Lung (tissue), 12 donors: Measurements from ENCODE around the gene PPP5C. TPM values are rescaled to one million over a fixed set of nuclear protein-coding genes. Genes with fewer than 3 reads are reported as not detected.

Experiments
- ATAC-seq: fragments of 200-7000 bp; cut with Tn5 transposase; one replicate; pipeline ENCODE4 v1.9.1; 2020; ENCODE audit warnings: moderate number of reproducible peaks; ENCODE audit not compliant: insufficient read depth, low FRiP score
- DNase-seq, 3 donors: peaks; one replicate each; pipeline ENCODE4 v3.0.0-alpha.2; 2013 to 2017
- H3K27ac ChIP-seq, 2 donors: one replicate each; pipeline ENCODE4 v1.5.1; 2013; ENCODE audit warnings: mild to moderate bottlenecking in 2 of 2, moderate library complexity in 2 of 2, control low read depth in 1 of 2, inconsistent platforms in 1 of 2, low read depth in 1 of 2, low read length in 1 of 2
- H3K27me3 ChIP-seq, 3 donors: one replicate each; pipeline ENCODE4 v1.5.1; 2013; ENCODE audit warnings: low read length in 2 of 3; ENCODE audit not compliant: control insufficient read depth in 3 of 3, insufficient read depth in 3 of 3
- H3K36me3 ChIP-seq, 4 donors: one replicate each; pipeline ENCODE4 v1.5.1; 2013; ENCODE audit warnings: low read length in 4 of 4, mild to moderate bottlenecking in 1 of 4, moderate library complexity in 1 of 4; ENCODE audit not compliant: control insufficient read depth in 4 of 4, insufficient read depth in 4 of 4
- H3K4me1 ChIP-seq, 5 donors: one replicate each; pipeline ENCODE4 v1.5.1; 2013; ENCODE audit warnings: low read length in 5 of 5, mild to moderate bottlenecking in 2 of 5, moderate library complexity in 1 of 5; ENCODE audit not compliant: control insufficient read depth in 5 of 5, insufficient read depth in 5 of 5
- H3K4me3 ChIP-seq: one replicate; pipeline ENCODE4 v1.5.1; 2013; ENCODE audit warnings: mild to moderate bottlenecking, control low read depth, moderate library complexity
- H3K9ac ChIP-seq, 2 donors: one replicate each; pipeline ENCODE4 v1.5.1; 2013; ENCODE audit warnings: low read length in 2 of 2, control low read depth in 1 of 2; ENCODE audit not compliant: insufficient read depth in 1 of 2
- H3K9me3 ChIP-seq, 4 donors: one replicate each; pipeline ENCODE4 v1.5.1; 2013; ENCODE audit warnings: low read length in 3 of 4, mild to moderate bottlenecking in 1 of 4, moderate library complexity in 1 of 4; ENCODE audit not compliant: control insufficient read depth in 4 of 4, insufficient read depth in 3 of 4
- CTCF ChIP-seq: IDR thresholded peaks from 2 replicates; pipeline ENCODE4 v1.5.1; 2012; ENCODE audit warnings: mild to moderate bottlenecking; ENCODE audit errors: control extremely low read depth, extremely low read depth
- WGBS, 2 donors: extraction: QIAGEN DNeasy Blood & Tissue Kit; methylation state at CpG; one replicate each; pipeline ENCODE4 v1.1.7; 2013; 5-methylcytosine and 5-hydroxymethylcytosine counted together
- polyA plus RNA-seq, 2 donors: library from polyadenylated mRNA; stranded (reverse); fragments of 200-250 nt; gene quantifications; one replicate each; pipeline ENCODE4 v1.2.1, GENCODE V29; 2013
- total RNA-seq, 2 donors: library from RNA; depleted of rRNA in 1 of 2; stranded (reverse); fragments of >200 nt in 1 of 2; gene quantifications; one replicate each; pipeline ENCODE4 v1.2.1, GENCODE V29; 2014 to 2021
- donor health status: control.
- donor health status: control.
- donor health status: Bipolar disorder and iron deficiency.
- donor health status: healthy.
- donor health status: DM: yes; HTN: yes; CAD: no.

PPP5C gene
- total and polyA plus RNA-seq, 4 donors: 48.5 to 69.8 (median 54.6) TPM

- WGBS, 2 donors: 81 to 86% methylated on average over 13 of the region's 13 CpGs
- Histone ChIP-seq H3K27me3 (no peaks in the 10 kb centered on the region), H3K27ac (no peak overlapping the region), H3K9me3 (no peaks in the 10 kb centered on the region), H3K4me3 (no peak overlapping the region), H3K9ac (no peak overlapping the region), H3K36me3 (peaks cover 0 to 13% (median 2%) of the 10 kb centered on the region in 4 donors), H3K4me1 (peaks cover 0 to 41% (median 21%) of the 10 kb centered on the region in 5 donors)
- ATAC-seq (no peak), DNase-seq (no peak)
- TF ChIP-seq CTCF: no peak
Observed at GRCh38 chr19:46410205-46411087, 63.6 kb downstream of the PPP5C start.

- TF ChIP-seq CTCF: no peak
- no peaks in the 10 kb centered on the region for H3K9me3 ChIP-seq
- DNase-seq (no peak), ATAC-seq (no peak)
- no peak overlapping the region for H3K4me3 ChIP-seq
- no peaks in the 10 kb centered on the region for H3K27me3 ChIP-seq
- H3K36me3 ChIP-seq: peaks cover 0 to 13% (median 2%) of the 10 kb centered on the region in 4 donors
- H3K4me1 ChIP-seq: peaks cover 0 to 48% (median 21%) of the 10 kb centered on the region in 5 donors
- no peak overlapping the region for H3K27ac ChIP-seq
- 68 to 81% methylated on average over 13 of the region's 13 CpGs for WGBS, 2 donors
- peak overlapping the region; percentile 5 to 37 for H3K9ac ChIP-seq
Observed at GRCh38 chr19:46411088-46411924, 64.4 kb downstream of the PPP5C start.

GRCh38 chr19:46411925-46412649, 65.2 kb downstream of the PPP5C start:
- H3K36me3 ChIP-seq: peaks cover 0 to 13% (median 2%) of the 10 kb centered on the region in 4 donors
- DNase-seq (no peak), ATAC-seq (no peak)
- H3K9me3 ChIP-seq: no peaks in the 10 kb centered on the region
- TF ChIP-seq CTCF: no peak
- peak overlapping the region in 1 of 2 donors; percentile 63 for H3K27ac ChIP-seq
- no peaks in the 10 kb centered on the region for H3K27me3 ChIP-seq
- WGBS, 2 donors: 35 to 43% methylated on average over 46 to 54 of the region's 54 CpGs
- peak overlapping the region; percentile 6 for H3K4me3 ChIP-seq
- H3K9ac ChIP-seq: peak overlapping the region; percentile 34 to 37
- peaks cover 0 to 49% (median 21%) of the 10 kb centered on the region in 5 donors for H3K4me1 ChIP-seq
